HG03342 (cell line): ENCODE data around the gene TBCE.

Source experiments
- ATAC-seq: cut with Tn5 transposase; IDR thresholded peaks from one replicate; pipeline ENCODE4 v1.9.1; 2021; ENCODE audit warnings: mild to moderate bottlenecking, moderate library complexity; ENCODE audit not compliant: unreplicated experiment

The TBCE gene

GRCh38 chr1:235408503-235408960, 41.3 kb downstream of the TBCE start:
- ATAC-seq: no peak

- ATAC-seq: no peak
Observed at GRCh38 chr1:235409042-235409820, 42.0 kb downstream of the TBCE start.

- ATAC-seq: no peak
Observed at GRCh38 chr1:235410467-235410866, 43.2 kb downstream of the TBCE start.

- ATAC-seq: no peak
Observed at GRCh38 chr1:235411489-235412486, 44.6 kb downstream of the TBCE start.

- ATAC-seq: peak; percentile 70
Observed at GRCh38 chr1:235415008-235415904, 48.0 kb downstream of the TBCE start.

GRCh38 chr1:235416662-235417049, 49.4 kb downstream of the TBCE start:
- ATAC-seq: no peak

GRCh38 chr1:235417086-235417697, 50.0 kb downstream of the TBCE start:
- no peak for ATAC-seq

- no peak for ATAC-seq
Observed at GRCh38 chr1:235421751-235422150, 54.5 kb downstream of the TBCE start.

GRCh38 chr1:235423214-235423652, 56.0 kb downstream of the TBCE start:
- peak; percentile 68 for ATAC-seq

GRCh38 chr1:235424092-235424491, 56.9 kb downstream of the TBCE start:
- no peak for ATAC-seq

GRCh38 chr1:235425357-235425756, 58.1 kb downstream of the TBCE start:
- no peak for ATAC-seq

GRCh38 chr1:235426143-235426542, 58.9 kb downstream of the TBCE start:
- ATAC-seq: no peak

GRCh38 chr1:235426680-235427079, 59.5 kb downstream of the TBCE start:
- ATAC-seq: no peak

- no peak for ATAC-seq
Observed at GRCh38 chr1:235427447-235427846, 60.2 kb downstream of the TBCE start.

- no peak for ATAC-seq
Observed at GRCh38 chr1:235429143-235429542, 61.9 kb downstream of the TBCE start.

- no peak for ATAC-seq
Observed at GRCh38 chr1:235430991-235431390, 63.8 kb downstream of the TBCE start.

GRCh38 chr1:235434001-235434400, 66.8 kb downstream of the TBCE start:
- ATAC-seq: no peak

GRCh38 chr1:235441159-235441685, 74.0 kb downstream of the TBCE start:
- no peak for ATAC-seq

- no peak for ATAC-seq
Observed at GRCh38 chr1:235442788-235443429, 75.7 kb downstream of the TBCE start.
